CD4-positive, alpha-beta T cell treated with Interleukin-6 at 100 ng/mL for 8 hours (primary cell): ENCODE measurements around the gene OARD1.
"Not testable (repeated sequence)": the region's sequence is repeated elsewhere in the genome, so short reads cannot be mapped to it uniquely, and the experiment has no call there.

Experiments used
- DNase-seq: peaks from one replicate; pipeline ENCODE4 v3.0.0-alpha.2; 2020; ENCODE audit warnings: mixed read lengths, low spot score

OARD1 gene

DNA sequence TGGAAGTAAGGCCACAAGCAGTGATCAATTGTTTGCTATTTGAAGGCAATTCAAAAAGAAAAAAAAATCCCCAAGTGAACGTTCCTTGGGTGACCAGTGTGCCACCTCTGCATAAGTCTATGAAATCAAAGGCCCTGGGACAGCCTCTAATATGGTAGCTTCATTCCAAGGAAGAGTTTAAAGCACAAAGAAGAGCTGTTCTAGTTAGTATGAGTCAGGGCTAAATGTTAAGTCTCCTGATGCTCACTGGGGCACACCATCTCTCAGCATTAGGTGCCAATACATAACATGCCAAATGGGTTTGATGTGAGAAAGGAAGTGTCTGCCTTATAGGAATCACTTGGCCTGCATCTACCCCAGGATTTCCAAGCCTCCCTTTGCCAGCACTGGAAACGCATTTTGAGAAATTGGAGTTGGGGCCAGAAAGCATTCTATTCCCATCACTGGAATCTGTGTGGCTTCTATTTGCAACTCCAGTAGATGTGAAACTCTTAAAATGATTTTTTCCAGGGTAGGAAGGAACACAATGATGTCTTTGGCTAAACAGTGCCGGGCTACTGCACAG is 46.1 kb downstream of the OARD1 start:
- DNase-seq = no peak

DNA sequence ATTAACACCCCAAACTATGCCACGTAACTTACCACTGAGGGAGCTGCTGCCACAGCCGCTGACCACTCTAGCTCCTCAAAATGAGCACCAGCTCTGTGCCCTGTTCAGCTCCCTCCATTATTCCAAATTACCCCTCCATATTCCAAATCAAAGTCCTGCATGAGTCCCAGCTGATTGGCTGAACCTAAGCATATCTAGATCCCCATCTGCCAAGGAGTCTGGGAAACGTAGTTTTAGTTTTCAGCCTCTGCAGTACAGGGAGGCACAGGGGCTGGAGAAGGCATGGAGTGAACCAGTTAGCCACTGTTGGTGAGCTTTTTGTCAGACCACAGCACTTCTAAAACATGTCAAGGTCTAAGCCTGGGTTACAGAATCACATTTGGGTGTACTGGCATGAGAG is 49.0 kb downstream of the OARD1 start:
- no peak for DNase-seq

DNA sequence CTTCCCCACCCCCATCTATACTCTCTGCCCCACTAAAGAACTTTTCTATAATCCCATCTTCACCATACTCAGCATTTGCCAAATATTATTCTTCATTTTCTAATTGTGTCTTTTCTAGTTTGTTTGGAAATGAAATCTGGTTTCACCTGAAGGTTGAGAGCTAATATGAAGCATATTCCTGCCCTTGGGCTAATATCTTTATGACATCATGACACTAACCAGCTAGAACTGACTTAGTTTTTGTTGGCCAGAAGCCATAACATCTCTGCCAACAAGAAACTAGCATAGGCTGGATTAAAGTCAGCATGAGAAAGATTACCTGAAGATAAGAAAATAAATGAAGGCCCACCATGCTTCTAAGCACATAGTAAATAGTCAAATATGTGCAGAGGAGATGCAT is 49.9 kb downstream of the OARD1 start:
- DNase-seq = no peak

DNA sequence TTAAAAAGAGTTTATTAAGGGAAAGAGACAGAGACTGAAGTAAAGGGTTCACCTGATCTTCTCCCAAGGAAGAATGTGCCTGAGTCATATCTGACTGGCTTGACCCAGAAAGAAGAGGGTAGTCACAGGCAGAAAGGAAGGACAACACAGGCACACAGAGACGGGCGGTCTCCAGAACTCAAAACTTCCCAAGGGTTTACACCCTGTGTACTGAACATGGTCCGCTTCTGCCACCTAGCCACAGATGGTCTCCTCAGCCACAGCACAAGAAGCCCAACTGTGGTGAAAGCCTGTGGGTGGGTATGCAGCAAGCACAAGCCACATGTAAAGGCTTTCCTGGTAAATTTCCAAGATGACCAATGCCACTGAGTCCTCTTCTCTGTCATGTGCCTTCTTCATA is 50.3 kb downstream of the OARD1 start:
- DNase-seq = no peak

DNA sequence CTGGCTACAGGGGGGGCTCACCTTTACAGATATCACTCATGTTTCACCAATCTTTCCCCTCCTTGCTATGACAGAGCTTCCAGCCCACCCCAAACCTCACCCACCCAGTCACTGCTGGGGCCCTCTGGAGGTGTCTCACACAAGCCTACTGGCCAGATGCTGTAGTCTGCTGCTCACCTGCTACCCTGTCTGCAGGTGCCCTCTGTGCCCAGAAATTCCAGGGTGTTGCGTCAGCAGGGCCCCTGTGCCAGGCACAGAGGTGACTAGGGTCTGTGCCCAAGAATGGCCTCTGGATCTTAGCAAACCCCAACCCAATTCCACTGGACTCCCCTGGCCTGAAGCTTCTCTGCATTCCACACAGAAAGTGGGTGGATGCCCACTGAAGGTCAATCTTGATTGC is 54.5 kb downstream of the OARD1 start:
- DNase-seq = no peak

DNA sequence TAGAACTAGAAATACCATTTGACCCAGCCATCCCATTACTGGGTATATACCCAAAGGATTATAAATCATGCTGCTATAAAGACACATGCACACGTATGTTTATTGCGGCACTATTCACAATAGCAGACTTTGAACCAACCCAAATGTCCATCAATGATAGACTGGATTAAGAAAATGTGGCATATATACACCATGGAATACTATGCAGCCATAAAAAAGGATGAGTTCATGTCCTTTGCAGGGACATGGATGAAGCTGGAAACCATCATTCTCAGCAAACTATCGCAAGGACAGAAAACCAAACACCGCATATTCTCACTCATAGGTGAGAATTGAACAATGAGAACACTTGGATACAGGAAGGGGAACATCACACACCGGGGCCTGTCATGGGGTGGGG is 56.3 kb downstream of the OARD1 start:
- DNase-seq = not testable (repeated sequence)

DNA sequence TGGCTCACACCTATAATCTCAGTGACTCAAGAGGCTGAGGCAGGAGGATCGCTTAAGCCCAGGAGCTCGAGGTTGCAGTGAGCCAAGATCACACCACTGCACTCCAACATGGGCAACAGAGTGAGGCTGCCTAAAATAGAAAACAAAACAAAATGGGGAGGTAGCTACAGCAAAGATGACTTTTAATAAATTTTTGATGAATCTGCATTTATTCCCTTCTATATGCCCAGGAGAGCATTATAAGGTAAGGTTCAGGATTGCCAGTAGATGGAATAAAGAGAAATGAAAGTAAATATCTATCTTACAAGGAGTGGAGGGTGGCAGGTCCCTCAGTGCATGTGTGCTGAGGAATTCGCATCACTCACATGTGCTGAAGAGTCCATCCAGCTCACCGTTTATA is 57.4 kb downstream of the OARD1 start:
- DNase-seq = no peak
